HG03039 (cell line): ENCODE results near the gene FBRS.

Experiments used
- ATAC-seq: cut with Tn5 transposase; IDR thresholded peaks from one replicate; pipeline ENCODE4 v1.9.1; 2021; ENCODE audit warnings: mild to moderate bottlenecking, moderate library complexity; ENCODE audit not compliant: unreplicated experiment

The FBRS gene

GRCh38 chr16:30641378-30641982, 16.8 kb upstream of the FBRS start:
- no peak for ATAC-seq

GRCh38 chr16:30644334-30644830, 13.8 kb upstream of the FBRS start:
- no peak for ATAC-seq

GRCh38 chr16:30645727-30646126, 12.5 kb upstream of the FBRS start:
- no peak for ATAC-seq

GRCh38 chr16:30647274-30647571, 11.0 kb upstream of the FBRS start:
- no peak for ATAC-seq

- no peak for ATAC-seq
Measured at GRCh38 chr16:30649725-30650368, 8.4 kb upstream of the FBRS start.

GRCh38 chr16:30650369-30651123, 7.7 kb upstream of the FBRS start, which contains the start of gene PRR14:
PRR14 (plus strand) TSS chr16:30650960; CDS start chr16:30651646, 686 bp downstream.
- ATAC-seq, result peak; percentile 63

GRCh38 chr16:30651124-30652004, 6.9 kb upstream of the FBRS start:
- ATAC-seq, result peak; percentile 39

- no peak for ATAC-seq
Measured at GRCh38 chr16:30652005-30652296, 6.3 kb upstream of the FBRS start.

- ATAC-seq, result no peak
Measured at GRCh38 chr16:30652718-30653117, 5.5 kb upstream of the FBRS start.

- ATAC-seq, result no peak
Measured at GRCh38 chr16:30654856-30655255, 3.4 kb upstream of the FBRS start.

- no peak for ATAC-seq
Measured at GRCh38 chr16:30655815-30656347, 2.4 kb upstream of the FBRS start.

GRCh38 chr16:30656388-30656787, 1.8 kb upstream of the FBRS start:
- no peak for ATAC-seq

GRCh38 chr16:30656974-30657865, 1.0 kb upstream of the FBRS start:
- no peak for ATAC-seq

- peak; percentile 40 for ATAC-seq
Measured at GRCh38 chr16:30658731-30659506, 688 bp downstream of the FBRS start.

GRCh38 chr16:30659507-30660423, 1.5 kb downstream of the FBRS start:
- ATAC-seq, result no peak

GRCh38 chr16:30660424-30661261, 2.4 kb downstream of the FBRS start:
- no peak for ATAC-seq

GRCh38 chr16:30662449-30662848, 4.2 kb downstream of the FBRS start:
- no peak for ATAC-seq
